ENCODE data around the gene WDR31.
"Not testable (repeated sequence)": the region's sequence is repeated elsewhere in the genome, so short reads cannot be mapped to it uniquely, and the experiment has no call there.

Gene WDR31

DNA sequence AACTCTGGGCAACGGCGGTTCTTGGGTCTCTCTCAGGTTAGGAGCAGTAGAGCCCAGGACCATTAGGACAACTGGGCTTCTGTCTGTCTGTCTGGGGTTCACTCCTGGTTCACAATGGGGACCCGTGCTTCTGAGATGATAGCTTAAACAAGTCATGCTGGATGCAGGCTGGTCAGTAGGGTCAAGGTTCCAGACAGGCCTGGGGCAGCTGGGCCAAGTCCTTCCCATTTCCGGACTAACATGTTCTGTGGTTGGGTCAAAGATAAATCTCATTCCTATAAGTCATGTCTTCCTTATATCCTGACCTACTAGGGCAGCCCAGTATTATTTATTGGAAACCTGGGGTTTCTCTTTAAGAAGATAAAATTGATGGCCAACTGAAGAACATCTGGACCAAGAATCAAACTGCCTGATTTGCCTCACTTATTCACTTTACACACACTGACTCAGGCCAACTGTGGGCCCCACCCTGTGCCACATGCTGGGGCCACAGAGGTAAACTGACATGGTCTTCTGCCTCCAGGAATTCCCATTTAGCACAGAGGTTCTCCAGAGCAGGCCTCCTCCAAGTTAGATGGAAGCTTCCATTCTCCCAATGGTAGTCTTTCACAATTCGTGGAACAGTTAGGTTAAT lies 28.4 kb upstream of the WDR31 start:
- no peak for DNase-seq

DNA sequence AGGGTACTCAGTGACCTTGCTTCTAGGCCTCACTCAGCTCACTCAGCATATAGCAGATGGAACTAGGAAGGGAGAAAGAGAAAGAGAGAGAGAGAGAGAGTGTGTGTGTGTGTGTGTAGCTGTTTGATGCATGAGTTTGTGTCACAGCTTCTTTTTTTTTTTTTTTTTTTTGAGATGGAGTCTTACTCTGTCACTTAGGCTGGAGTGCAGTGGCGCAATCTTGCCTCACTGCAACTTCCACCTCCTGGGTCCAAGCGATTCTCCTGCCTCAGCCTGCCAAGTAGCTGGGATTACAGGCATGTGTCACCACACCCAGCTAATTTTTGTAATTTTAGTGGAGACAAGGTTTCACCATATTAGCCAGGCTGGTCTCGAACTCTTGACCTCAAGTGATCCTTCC lies 25.6 kb upstream of the WDR31 start:
- DNase-seq, result not testable (repeated sequence)

DNA sequence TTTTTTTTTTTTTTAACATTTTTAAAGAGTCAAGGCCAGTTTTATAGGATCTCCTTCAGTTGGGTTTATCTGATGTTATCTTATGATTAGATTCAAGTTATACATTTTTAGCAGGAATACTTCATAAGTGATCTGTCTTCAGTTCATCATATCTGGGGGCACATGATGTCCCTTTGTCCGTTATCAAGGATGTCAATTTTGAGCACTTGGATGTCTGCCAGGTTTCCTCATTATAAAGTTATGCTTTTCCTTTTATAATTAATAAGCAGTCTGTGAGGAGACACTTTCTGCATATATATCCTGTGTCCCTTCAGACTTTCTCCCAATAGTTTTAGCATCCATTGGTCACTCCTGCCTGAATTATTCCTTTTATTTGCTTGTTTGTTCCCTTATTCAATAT lies 24.9 kb upstream of the WDR31 start:
- DNase-seq, result no peak

GRCh38 chr9:113363336-113363735 lies 23.3 kb upstream of the WDR31 start:
- DNase-seq, result no peak

DNA sequence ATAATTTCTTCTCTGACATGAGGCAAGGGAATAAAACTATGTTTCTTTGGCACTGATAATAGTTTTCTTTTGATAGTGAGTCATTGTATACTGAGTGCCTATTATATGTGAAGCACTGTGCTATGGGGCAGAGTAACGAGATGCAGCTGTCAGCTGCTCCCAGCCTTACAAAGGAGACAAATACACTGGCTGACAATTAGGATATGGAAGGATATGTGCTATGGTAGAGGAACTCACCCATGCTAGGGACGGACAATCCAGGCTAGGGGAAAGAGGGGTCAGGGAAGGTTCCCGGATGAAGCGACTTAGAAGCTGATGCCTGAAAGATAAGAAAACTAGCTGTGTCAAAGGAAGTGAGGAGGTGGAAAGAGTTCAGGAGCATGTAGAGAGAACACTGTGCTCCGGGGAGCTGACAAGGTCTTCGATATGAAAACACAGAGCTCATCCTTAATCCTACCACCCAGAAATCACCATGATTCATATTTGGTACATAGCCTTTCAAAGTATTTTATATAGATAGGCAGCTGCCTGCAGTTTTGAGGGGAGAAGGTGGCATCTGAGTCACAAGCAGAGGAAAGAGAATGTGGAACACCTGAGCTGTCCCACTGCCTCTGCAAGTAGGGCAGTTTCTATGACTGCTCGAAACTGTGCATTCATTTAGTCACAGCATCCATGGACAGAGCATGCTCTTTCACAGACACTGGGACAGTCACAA lies 21.4 kb upstream of the WDR31 start:
- peak; percentile 41 for DNase-seq

DNA sequence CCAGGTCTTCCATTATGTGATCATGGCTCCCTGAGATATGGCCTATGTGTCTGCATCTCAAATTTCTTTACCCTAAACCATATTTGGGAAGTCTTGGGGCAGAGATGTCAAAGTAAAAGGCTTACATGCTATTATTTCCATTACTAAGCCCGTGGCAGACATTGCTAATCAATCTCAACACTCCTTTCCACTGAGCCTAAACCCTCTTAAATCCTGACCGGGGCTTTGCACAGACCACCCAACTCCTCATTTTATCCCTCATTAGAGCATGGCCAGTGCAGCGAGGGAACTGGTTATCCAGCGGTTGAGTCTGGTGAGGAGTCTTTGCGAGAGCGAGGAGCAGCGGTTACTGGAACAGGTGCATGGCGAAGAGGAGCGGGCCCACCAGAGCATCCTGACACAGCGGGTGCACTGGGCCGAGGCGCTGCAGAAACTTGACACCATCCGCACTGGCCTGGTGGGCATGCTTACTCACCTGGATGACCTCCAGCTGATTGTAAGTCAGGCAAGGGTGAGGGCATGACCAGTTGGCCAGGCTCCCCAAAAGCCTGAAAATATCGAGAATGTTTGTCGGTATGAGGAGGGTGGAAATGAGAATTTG lies 20.3 kb upstream of the WDR31 start:
- DNase-seq, result no peak

DNA sequence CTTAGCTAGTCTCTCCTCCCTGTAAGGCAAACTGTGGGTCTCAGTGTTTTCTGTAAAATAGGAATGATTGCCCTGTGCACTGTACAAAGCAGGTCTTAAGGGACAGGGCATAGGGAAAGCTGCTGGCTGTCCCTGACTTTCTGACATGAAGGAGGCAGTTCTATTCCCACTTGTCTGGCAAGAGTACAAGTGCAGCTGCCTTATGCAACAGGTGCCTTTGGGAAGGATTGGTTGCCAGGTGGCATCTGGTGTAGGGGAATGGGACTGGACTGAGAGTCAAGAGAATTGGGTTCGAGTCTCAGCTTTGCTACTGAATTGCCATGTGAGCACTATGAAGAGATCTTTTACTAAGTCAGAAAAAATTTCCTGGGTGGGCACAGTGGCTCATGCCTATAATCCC lies 19.3 kb upstream of the WDR31 start:
- DNase-seq, result no peak

DNA sequence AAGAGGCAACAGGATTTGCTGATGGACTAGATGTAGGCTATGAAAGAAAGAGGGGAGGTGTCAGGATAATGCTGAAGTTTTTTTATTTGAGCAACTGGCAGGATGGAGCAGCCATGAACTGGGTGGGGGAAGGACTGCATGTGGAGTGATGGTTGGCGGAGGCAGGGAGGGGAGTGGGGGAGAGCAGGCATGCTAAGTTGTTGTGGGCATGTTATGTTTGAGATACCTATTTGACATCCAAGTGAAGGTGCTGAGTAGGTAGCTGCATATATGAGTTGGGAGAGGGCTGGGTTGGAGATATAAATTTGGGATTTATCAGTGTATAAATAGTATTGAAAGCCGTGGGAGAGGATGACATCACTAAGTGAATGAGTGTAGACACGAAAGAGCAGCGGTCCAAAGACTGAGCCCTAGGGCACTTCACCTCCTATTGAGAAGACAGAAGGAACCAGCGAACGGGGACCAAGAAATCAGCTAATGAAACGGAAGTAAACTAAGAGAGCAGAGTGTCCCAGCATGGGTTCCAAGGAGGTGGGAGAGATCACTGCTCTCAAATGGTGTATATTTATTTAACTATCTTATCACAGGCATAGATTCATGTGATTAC lies 16.7 kb upstream of the WDR31 start:
- peak; percentile 3 for DNase-seq

- peak; percentile 8 for DNase-seq
Measured at GRCh38 chr9:113355040-113355596, 15.0 kb upstream of the WDR31 start.

DNA sequence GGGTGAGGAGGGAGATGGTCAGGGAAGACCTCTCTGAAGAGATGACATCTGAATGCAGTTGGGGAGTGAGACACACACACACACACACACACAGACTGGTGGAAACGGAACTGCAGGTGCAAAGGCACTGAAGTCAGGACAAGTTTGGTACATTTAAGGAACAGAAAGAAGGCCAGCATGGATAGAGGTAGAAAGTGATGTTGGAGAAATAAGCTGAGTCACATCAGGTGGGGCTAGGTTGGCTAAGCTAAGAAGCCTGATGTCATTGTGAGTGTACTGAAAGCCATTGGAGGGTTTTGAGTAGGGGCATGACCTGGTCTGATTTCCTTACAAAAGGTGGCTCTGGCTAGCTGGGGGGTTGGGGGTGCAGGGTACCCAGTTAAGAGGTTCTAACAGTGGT lies 12.3 kb upstream of the WDR31 start:
- DNase-seq, result peak; percentile 20

DNA sequence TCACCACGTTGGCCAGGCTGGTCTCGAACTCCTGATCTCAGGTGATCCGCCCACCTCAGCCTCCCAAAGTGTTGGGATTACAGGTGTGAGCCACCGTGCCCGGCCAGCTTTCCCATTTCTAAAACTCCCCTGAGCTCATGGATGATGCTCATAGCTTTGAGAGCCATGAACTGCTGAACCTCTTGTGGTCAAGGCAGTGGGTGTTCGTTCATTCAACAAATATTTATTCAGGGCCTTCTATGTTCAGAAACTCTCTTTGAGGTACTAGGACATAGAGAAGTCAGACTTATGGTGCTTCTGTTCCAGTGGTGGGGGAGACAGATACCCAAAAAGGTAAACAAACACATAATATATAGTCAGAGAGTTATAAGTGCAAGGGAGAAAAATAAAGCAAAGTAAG lies 11.9 kb upstream of the WDR31 start:
- no peak for DNase-seq

- peak; percentile 61 for DNase-seq
Measured at GRCh38 chr9:113350937-113351336, 10.9 kb upstream of the WDR31 start.

GRCh38 chr9:113350107-113350661 lies 10.1 kb upstream of the WDR31 start:
- DNase-seq, result peak; percentile 36

DNA sequence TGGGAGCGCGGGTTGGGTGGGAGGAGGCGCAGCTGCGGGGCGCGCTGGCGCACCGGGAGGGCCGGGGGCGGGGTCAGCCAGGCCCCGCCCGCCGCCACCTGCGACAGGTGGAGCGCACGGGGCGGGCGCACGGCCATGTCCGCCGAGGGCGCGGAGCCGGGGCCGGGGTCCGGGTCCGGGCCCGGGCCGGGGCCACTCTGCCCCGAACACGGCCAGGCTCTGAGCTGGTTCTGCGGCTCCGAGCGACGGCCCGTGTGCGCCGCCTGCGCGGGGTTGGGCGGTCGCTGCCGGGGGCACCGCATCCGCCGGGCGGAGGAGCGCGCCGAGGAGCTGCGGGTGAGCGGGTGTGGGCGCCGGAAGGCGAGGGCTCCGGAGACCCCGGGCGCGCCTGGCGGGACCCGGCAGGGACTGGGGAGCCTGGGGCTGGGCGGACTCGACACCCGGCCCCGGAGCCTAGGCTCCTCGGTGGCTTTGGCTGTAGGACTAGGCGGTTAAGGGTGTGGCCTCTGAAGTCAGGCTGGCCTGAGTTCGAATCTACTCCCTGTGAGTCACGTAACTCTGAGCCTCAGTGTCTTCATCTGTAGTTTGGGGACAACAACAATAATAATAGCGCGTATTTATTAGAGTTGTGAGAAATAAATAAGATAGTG lies 9.5 kb upstream of the WDR31 start, which contains the start of gene BSPRY:
Gene BSPRY, plus strand, starts transcription at position 97 of the 650 bp plus-strand sequence. Its CDS starts 39 bp downstream, at position 136.
- DNase-seq, result peak; percentile 51

DNA sequence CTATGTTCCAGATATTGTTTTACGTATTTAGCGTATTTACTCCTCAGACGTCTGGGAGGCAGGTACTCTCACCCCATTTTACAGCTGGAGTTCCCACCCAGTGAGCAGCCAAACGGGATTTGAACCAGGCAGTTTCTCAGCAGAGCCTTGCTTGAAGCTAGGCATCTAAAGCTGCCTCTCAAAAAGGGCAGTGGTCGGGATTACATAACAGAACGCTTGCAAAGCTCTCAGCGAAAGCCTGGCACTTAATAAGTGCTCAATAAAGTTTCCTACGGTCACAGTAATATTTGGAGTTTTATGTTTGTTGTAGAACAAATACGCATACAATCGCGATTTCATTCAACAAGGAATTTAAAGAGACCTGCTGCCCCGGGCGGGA lies 9.0 kb upstream of the WDR31 start:
- DNase-seq, result no peak

- no peak for DNase-seq
Measured at GRCh38 chr9:113348437-113348836, 8.4 kb upstream of the WDR31 start.

GRCh38 chr9:113345671-113346070 lies 5.6 kb upstream of the WDR31 start:
- DNase-seq, result no peak

GRCh38 chr9:113345190-113345589 lies 5.1 kb upstream of the WDR31 start:
- no peak for DNase-seq

- no peak for DNase-seq
Measured at GRCh38 chr9:113343732-113344231, 3.7 kb upstream of the WDR31 start.

- DNase-seq, result no peak
Measured at GRCh38 chr9:113341712-113342410, 1.8 kb upstream of the WDR31 start.

DNA sequence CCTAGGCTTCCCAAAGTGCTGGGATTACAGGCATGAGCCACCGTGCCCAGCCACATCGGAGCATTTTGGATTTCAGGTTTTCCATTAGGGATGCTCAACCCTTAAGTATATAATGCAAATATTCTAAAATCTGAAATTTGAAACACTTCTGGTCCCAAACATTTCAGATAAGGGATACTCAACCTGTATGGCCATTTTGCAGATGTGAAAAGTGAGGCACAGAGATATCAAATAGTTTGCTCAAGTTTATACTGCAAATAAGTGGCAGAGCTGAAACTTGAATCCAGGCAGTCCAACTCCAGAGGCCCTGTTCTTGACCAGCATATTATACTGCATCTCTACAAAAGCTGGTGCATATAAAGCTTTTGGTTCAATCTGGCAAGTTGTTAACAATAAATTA lies 2.4 kb downstream of the WDR31 start:
- DNase-seq, result no peak

- DNase-seq, result no peak
Measured at GRCh38 chr9:113331780-113332179, 8.3 kb downstream of the WDR31 start.
